Uterus (tissue), 4 donors: Measurements from ENCODE around the gene SLC39A1. TPM values are rescaled to one million over a fixed set of nuclear protein-coding genes. Genes with fewer than 3 reads are reported as not detected.

Experiments
- DNase-seq, 2 donors: peaks; one replicate each; pipeline ENCODE4 v3.0.0-alpha.2; 2019 to 2020
- H3K27ac ChIP-seq, 2 donors: fragments of 200-600 bp; sonication (generic); 1 replicate in 1 of 2; 2 replicates in 1 of 2; pipeline ENCODE4 v1.5.1; 2016 to 2018
- H3K27me3 ChIP-seq, 2 donors: fragments of 200-600 bp; sonication (generic); one replicate each; pipeline ENCODE4 v1.5.1; 2018 to 2019; ENCODE audit warnings: control low read depth in 1 of 2
- H3K36me3 ChIP-seq, 2 donors: fragments of 200-600 bp; sonication (generic); one replicate each; pipeline ENCODE4 v1.5.1; 2019; ENCODE audit warnings: control low read depth in 1 of 2
- H3K4me1 ChIP-seq, 2 donors: fragments of 200-600 bp; sonication (generic); one replicate each; pipeline ENCODE4 v1.5.1; 2018 to 2019; ENCODE audit warnings: control low read depth in 1 of 2
- H3K4me3 ChIP-seq, 2 donors: fragments of 200-600 bp; sonication (generic); 1 replicate in 1 of 2; 2 replicates in 1 of 2; pipeline ENCODE4 v1.5.1; 2018 to 2019; ENCODE audit warnings: mild to moderate bottlenecking in 1 of 2
- H3K9me3 ChIP-seq, 2 donors: fragments of 200-600 bp; sonication (generic); one replicate each; pipeline ENCODE4 v1.5.1; 2019; ENCODE audit warnings: control low read depth in 1 of 2
- CTCF ChIP-seq, 4 experiments: fragments of 200-600 bp in 2 of 4; fragments of 450-650 bp in 2 of 4; sonication (generic) in 2 of 4; IDR thresholded peaks; one replicate each; pipeline ENCODE4 v1.5.1; 2016 to 2019; ENCODE audit warnings: antibody characterized with exemption in 4 of 4, mild to moderate bottlenecking in 2 of 4, moderate library complexity in 1 of 4
- POLR2A ChIP-seq, 2 donors: fragments of 450-650 bp; IDR thresholded peaks; one replicate each; pipeline ENCODE4 v1.6.1; 2016; ENCODE audit warnings: antibody characterized with exemption in 2 of 2, mild to moderate bottlenecking in 1 of 2, moderate library complexity in 1 of 2
- intact Hi-C: fragments of 100-400 bp; cut with DNase I; formaldehyde crosslinking; loops from one replicate; pipeline ENCODE4 v1.15.1; 2023; ENCODE audit warnings: low total_unique reads
- total RNA-seq, 4 donors: library from RNA; depleted of rRNA in 3 of 4; stranded (reverse); fragments of >200 nt in 3 of 4; gene quantifications; one replicate each; pipeline versions ENCODE4 v1.1.0 to v1.2.4, GENCODE V29; 2014 to 2023
- donor health status: DM: yes; HTN: yes; CAD: no.

The SLC39A1 gene
- total RNA-seq, 4 donors from 2014 or later = 66.3 to 96.2 (median 83.6) TPM

GRCh38 chr1:153922076-153922971, 41.0 kb downstream of the SLC39A1 start:
- Histone ChIP-seq H3K4me3 (peak overlapping the region; percentile 67 to 95), H3K9me3 (no peaks in the 10 kb centered on the region), H3K36me3 (no peaks in the 10 kb centered on the region), H3K4me1 (peaks cover 4 to 13% of the 10 kb centered on the region in 2 donors), H3K27ac (peak overlapping the region; percentile 88 to 97), H3K27me3 (no peaks in the 10 kb centered on the region)
- TF ChIP-seq CTCF (IDR thresholded peaks at IDR 0.05) (peak in 1 of 4 experiments; percentile 17), POLR2A (IDR thresholded peaks at IDR 0.05) (peak in 1 of 2 donors; percentile 58)
- intact Hi-C loops = no loop called here
- peak; percentile 43 to 53 for DNase-seq

GRCh38 chr1:153921803-153922075, 41.6 kb downstream of the SLC39A1 start:
- no peaks in the 10 kb centered on the region for H3K27me3 ChIP-seq
- H3K9me3 ChIP-seq = no peaks in the 10 kb centered on the region
- TF ChIP-seq POLR2A (IDR thresholded peaks at IDR 0.05) (no peak), CTCF (IDR thresholded peaks at IDR 0.05) (no peak)
- intact Hi-C loops = no loop called here
- DNase-seq = no peak
- H3K4me1 ChIP-seq = peaks cover 4 to 13% of the 10 kb centered on the region in 2 donors
- no peaks in the 10 kb centered on the region for H3K36me3 ChIP-seq
- peak overlapping the region; percentile 67 to 95 for H3K4me3 ChIP-seq
- peak overlapping the region; percentile 88 to 97 for H3K27ac ChIP-seq

- Histone ChIP-seq H3K27ac (peak overlapping the region; percentile 88 to 97), H3K36me3 (no peaks in the 10 kb centered on the region), H3K27me3 (no peaks in the 10 kb centered on the region), H3K4me3 (peak overlapping the region; percentile 67 to 95), H3K4me1 (peaks cover 4 to 13% of the 10 kb centered on the region in 2 donors), H3K9me3 (no peaks in the 10 kb centered on the region)
- TF ChIP-seq CTCF (IDR thresholded peaks at IDR 0.05) (no peak), POLR2A (IDR thresholded peaks at IDR 0.05) (no peak)
- intact Hi-C loops = no loop called here
- no peak for DNase-seq
Measured at GRCh38 chr1:153921080-153921802, 42.1 kb downstream of the SLC39A1 start.

- Histone ChIP-seq H3K4me3 (no peak overlapping the region), H3K27me3 (no peaks in the 10 kb centered on the region), H3K27ac (peak overlapping the region in 1 of 2 donors; percentile 97), H3K36me3 (no peaks in the 10 kb centered on the region), H3K4me1 (peaks cover 4 to 13% of the 10 kb centered on the region in 2 donors), H3K9me3 (no peaks in the 10 kb centered on the region)
- DNase-seq = no peak
- TF ChIP-seq POLR2A (IDR thresholded peaks at IDR 0.05) = no peak
- TF ChIP-seq CTCF (IDR thresholded peaks at IDR 0.05) = no peak
- intact Hi-C loops = no loop called here
Measured at GRCh38 chr1:153919876-153920852, 43.2 kb downstream of the SLC39A1 start.
